CD4-positive, alpha-beta T cell treated with Interleukin-1 beta for 1 hour (primary cell): Measurements from ENCODE around the gene PDLIM5.
"Not testable (repeated sequence)": the region's sequence is repeated elsewhere in the genome, so short reads cannot be mapped to it uniquely, and the experiment has no call there.

Experiments
- DNase-seq, 2 donors: peaks; one replicate each; pipeline ENCODE4 v3.0.0-alpha.2; 2020 to 2022

The PDLIM5 gene

DNA sequence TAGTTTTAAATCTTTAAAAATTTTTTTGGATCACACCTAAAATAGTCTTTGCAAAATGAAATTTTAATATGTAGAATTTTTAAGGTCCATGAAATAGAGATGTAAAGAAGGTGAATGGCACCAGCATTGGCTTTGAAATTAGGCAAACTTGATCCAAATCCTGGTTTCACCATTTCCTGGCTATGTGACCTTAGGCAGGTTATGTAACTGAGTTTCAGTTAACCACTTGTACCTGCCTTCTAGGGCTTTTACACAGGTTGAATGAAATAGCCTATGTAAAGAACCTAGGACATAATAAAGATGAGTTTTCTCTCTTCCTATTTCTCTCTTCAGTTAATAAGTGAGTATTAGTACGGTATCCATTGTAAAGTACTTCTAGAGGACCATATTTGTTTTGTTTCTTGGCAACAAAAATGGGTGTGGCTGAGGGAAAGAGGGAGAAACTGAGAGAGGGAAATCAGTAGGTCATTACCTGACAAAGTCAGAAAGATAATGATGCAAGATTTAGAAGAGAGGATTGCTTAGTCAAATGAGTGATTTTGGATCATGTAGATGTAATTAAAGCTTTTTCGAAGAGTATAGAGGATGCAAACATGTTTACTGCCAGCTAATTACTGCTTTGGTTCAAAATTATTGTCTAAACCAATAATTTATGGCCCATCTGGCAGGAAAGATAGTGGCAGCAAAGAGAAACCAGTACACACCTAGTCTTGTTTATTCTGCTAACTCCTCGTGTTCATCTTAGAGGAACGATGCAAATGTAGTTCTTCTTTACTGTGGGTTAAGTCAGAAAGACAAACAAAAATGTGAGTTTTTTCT is 81.9 kb downstream of the PDLIM5 start:
- no peak for DNase-seq

DNA sequence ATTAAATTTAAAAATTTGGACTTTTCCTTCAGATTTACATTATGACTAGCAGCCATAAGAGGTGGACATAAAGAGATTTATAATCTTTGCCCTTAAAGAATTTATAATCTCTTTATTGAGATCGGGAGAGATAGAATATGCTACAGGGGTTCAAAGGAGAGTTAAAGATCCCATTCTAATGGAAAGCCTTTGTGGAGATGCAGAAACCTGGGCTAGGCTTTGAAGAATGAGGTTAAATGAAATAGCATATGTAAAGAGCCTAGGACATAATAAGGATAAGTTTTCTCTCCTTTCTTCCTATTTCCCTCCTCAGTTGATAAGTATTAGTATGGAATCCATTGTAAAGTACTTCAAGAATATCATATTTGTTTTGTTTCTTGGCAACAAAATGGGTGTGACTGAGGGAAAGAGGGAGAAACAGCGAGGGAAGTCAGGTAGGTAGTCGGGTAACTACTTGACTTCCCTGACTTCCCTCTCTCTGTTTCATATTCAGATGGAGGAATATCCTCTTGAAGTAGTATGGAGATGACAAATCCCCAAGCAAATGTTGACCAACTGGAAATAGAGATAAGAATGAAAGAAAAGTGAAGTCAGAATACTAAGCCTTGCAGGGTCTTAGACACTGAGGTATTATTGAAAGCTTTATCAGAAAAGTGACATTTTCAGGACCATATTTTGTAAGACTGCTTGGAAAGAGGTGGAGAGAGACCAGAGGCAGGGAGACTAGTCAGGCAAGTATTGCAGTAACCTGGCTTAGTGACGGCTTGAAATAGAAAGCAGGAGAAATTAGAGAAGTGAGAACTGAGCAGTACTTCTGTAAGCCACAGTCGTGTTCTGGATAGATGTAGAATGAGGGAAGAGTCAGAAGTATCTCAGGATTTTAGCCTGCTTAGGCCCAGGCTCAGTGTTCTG is 82.9 kb downstream of the PDLIM5 start:
- no peak for DNase-seq

GRCh38 chr4:94536049-94536448 is 84.3 kb downstream of the PDLIM5 start:
- DNase-seq: no peak

- no peak for DNase-seq
Measured at GRCh38 chr4:94536649-94537469, 85.1 kb downstream of the PDLIM5 start.

- DNase-seq: no peak
Measured at GRCh38 chr4:94537921-94538628, 86.3 kb downstream of the PDLIM5 start.

DNA sequence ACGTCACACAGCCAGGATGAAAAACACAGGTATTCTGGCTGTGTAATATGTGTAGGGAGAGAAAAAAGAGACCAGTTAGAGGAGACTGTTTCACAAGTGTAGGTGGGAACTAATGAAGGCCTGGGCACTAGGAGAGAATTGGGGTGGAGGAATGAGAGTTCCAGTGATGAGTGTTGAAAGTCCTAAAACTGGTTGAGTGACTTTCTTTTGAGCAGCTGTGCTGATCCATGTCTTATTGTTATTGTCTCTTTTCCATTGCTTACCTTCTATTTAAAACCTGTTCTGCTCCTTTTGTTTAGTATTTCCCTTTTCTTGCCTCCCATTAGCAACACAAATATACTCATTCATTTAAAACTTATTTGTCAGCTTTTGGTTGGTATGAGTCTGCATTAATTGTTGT is 88.7 kb downstream of the PDLIM5 start:
- DNase-seq: no peak

DNA sequence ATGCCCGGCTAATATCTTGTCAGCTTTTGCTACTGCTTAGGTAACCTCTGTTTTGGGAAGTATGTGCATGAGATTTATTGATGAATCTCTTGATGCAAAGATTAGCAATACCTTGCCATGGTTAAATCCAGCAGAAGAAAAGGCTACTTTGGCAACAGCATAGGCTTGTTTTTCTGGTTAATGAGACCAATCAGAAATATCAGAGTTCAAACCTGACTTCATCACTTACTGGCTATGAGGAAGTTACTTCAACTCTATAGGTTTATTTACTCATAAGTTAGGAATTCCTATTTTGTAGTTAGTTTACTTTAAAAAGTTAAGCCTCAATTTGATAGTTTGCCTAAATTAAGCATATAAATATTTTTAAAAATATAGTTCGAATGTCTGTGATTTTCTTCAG is 93.1 kb downstream of the PDLIM5 start:
- DNase-seq: no peak

DNA sequence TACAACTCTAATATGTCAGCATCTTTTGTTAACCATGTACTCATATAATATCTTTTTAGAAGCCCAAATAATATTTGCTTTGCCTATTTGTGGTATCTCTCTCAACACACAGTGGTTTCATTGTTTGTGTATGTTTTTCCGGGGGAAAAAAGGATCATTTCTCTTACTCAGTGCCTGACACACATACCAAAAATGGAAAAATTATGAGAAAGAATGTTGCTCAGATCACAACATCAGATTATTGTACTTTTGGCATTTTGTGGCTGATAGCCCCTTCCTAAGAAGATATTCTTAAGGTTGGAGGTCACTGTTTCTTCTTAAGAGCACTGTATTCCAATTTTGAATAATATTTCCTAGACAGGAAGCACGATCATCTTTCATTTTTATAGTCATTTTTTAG is 93.6 kb downstream of the PDLIM5 start:
- DNase-seq: no peak

DNA sequence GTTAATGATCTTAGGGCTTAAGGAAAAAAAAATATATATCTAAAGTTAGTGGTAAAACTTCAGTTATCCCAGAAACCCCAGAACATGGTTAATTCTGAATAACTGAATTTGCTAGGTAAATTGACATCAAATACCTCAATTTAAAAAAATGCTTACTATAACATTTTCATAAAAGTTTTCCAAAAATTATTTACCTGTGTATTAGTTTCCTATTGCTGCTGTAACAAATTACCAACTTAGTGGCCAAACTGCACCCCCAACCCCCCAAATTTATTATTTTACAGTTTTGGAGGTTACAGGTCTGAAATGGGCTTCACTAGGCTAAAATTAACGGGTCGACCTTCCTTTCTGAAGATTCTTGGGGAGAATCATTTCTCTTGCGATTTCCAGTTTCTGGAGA is 95.2 kb downstream of the PDLIM5 start:
- no peak for DNase-seq

DNA sequence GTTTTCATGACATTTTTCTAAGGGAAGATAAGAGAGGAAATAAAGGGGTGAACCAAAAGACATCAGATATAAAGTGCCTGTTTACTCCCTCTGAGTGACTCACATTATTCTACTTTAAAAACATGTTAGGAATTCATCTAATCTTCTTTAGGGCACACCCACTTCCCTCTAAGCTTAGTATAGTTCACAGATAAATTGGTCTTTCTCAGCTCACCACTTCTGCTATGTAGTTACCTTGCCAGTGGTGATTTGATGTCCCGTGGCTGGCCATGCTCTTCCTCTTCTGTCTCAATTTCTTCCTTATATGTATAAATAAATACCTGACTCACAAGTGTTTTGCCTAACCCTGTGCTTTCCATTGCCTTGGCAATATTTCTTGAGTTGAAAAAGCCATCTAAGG is 96.8 kb downstream of the PDLIM5 start:
- DNase-seq: peak in 1 of 2 donors; percentile 30

GRCh38 chr4:94550352-94550751 is 98.6 kb downstream of the PDLIM5 start:
- no peak for DNase-seq

- DNase-seq: no peak
Measured at GRCh38 chr4:94550851-94551250, 99.1 kb downstream of the PDLIM5 start.

DNA sequence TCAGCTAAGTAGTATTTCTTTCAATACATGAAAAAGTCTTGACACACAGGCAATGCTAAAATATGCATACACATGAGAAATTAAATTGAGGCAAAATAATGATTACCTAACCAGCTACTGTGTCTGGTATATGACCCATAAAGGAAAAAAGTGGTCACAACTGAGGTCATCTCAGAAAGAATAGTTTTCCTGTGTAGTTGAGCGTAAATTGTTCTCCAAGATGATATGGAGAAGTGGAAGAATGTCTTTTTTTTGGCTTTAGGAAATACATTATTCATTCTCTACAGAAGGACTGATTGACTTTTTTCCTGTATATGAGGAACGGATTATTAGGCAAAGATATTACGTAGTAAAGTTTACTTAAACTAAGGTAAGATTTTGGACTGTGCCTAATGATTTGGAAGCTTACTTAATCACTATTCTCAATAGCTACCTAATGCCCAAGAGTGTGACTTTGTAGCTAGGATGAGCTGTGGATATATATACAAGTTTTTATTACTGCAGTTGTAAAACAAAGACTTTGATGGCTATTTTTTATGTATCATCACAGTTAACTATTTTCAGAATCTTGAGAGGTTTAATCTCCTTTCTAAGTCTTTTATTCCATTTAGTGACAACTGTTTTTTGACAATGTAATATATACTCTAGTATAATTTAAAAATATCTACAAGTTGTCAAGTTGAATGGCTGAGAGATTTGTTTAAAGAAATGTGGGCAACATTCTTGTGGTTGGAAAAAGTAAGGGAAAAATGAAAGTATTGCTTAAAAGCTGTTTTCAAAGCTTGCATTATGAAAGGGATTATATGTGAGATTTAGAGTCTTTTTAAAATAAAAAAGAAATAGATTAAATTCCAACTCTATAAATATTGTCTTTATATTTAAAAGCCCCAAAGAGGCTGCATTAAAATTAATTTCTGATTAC is 100.2 kb downstream of the PDLIM5 start:
- DNase-seq: no peak

DNA sequence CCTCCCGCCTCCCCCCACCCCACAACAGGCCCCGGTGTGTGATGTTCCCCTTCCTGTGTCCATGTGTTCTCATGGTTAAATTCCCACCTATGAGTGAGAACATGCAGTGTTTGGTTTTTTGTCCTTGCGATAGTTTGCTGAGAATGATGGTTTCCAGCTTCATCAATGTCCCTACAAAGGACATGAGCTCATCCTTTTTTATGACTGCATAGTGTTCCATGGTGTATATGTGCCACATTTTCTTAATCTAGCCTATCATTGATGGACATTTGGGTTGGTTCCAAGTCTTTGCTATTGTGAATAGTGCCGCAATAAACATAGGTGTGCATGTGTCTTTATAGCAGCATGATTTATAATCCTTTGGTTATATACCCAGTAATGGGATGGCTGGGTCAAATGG is 104.3 kb downstream of the PDLIM5 start:
- DNase-seq: not testable (repeated sequence)

GRCh38 chr4:94557632-94558031 is 105.9 kb downstream of the PDLIM5 start:
- DNase-seq: not testable (repeated sequence)

GRCh38 chr4:94558392-94558904 is 106.7 kb downstream of the PDLIM5 start:
- no peak for DNase-seq

DNA sequence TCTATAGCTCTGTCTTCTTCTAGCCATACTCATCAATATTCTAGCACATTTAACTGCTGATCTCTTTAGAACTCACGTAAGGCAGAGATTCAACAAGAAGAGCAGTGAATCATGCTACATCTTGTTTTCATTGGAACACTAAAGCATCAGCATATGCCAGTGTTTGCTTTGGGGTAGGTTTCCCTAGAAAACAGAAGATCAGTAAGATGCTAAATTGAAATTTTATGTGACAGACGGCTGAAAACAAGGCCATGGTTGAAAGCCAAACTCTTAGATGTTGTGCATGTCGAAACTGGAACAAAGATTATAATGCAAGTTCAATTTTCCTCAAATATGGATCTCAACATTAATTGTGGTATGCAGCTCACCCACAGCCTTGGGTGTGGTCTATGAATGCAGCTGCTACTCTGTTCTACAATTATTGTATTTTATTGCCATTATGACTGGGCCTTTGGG is 107.6 kb downstream of the PDLIM5 start:
- no peak for DNase-seq

DNA sequence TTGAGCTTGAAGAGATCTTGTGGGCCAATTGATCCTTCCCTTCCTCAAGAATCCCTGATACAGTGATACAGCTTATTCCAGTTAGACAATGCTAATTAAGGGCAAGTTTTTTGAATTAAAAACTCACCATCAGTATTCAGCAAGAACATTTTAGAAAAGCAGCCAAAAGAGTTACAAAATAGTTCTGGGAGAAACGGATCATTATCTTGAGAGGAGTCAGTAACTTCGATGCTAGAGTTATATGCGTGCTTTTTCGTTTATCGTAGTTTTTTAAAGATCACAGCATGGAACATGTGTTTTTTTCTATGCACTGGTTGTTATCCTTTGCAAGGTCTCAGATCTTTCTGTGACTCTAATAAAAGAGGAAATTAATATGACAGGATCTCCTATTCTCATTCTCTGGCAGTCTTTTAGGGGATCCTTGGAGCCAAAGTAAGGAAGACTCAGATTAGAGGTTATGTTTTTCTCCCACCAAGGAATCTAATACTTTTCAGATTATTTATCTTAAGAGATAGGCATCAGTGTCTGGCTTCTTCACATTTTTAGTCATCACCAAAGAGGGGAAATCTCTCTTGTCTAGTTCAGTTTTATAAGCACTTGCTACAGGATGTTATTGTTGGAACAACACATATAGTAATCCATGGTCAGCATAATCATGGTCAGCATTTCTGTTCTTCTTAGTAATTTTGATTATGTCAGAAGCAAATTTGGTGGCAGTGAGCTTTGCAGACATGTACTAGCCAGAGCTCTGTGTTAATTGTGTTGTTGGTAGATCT is 109.7 kb downstream of the PDLIM5 start:
- no peak for DNase-seq

- DNase-seq: no peak
Measured at GRCh38 chr4:94562285-94562684, 110.5 kb downstream of the PDLIM5 start.

DNA sequence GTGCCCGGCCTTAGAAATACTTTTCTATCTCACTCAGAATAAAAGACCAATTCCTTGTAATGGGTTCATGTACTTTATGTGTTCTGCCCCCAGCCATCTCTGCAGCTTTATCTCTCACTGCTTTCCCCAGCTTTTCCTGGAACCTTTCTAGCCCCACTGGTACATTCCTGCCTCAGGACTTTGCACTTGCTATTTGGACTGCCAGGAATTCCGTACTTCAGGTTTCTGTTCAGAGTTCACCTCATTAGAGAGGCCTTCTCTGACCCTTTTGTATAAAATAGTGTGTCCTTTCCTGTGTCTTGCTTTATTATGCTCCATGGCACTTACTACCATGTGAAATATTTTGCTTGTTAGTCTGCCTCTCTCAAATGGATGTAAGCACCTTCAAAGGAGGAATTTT is 112.5 kb downstream of the PDLIM5 start:
- DNase-seq: no peak
